ENCODE data around the gene CST6.

Gene CST6

GRCh38 chr11:65979261-65979759 lies 32.5 kb upstream of the CST6 start:
- ATAC-seq = no peak
- Mint-ChIP-seq H3K4me3 (no peak overlapping the region), H3K4me1 (peaks cover 13% of the 10 kb centered on the region), H3K27ac (no peak overlapping the region), H3K36me3 (peaks cover 56% of the 10 kb centered on the region), H3K9me3 (no peaks in the 10 kb centered on the region)
- no peak for DNase-seq (ENCODE audit: low spot score in 2 of 2)

GRCh38 chr11:65981101-65981740 lies 30.6 kb upstream of the CST6 start:
- DNase-seq (ENCODE audit: low spot score in 2 of 2) = no peak
- Mint-ChIP-seq H3K36me3 (peaks cover 37% of the 10 kb centered on the region), H3K4me3 (no peak overlapping the region), H3K9me3 (no peaks in the 10 kb centered on the region), H3K27ac (peak overlapping the region; percentile 37), H3K4me1 (peaks cover 3% of the 10 kb centered on the region)
- no peak for ATAC-seq

- H3K4me1 Mint-ChIP-seq = no peaks in the 10 kb centered on the region
- peaks cover 27% of the 10 kb centered on the region for H3K36me3 Mint-ChIP-seq
- ATAC-seq (peak; percentile 20), DNase-seq (ENCODE audit: low spot score in 2 of 2) (no peak)
- H3K4me3 Mint-ChIP-seq = no peak overlapping the region
- H3K9me3 Mint-ChIP-seq = no peaks in the 10 kb centered on the region
- no peak overlapping the region for H3K27ac Mint-ChIP-seq
Measured at GRCh38 chr11:65981972-65982823, 29.6 kb upstream of the CST6 start.

GRCh38 chr11:65982824-65983588 lies 28.8 kb upstream of the CST6 start:
- H3K9me3 Mint-ChIP-seq = no peaks in the 10 kb centered on the region
- no peak for DNase-seq (ENCODE audit: low spot score in 2 of 2)
- ATAC-seq = no peak
- no peak overlapping the region for H3K27ac Mint-ChIP-seq
- H3K4me3 Mint-ChIP-seq = no peak overlapping the region
- H3K4me1 Mint-ChIP-seq = no peaks in the 10 kb centered on the region
- peaks cover 25% of the 10 kb centered on the region for H3K36me3 Mint-ChIP-seq

GRCh38 chr11:65983589-65983987 lies 28.2 kb upstream of the CST6 start:
- H3K4me3 Mint-ChIP-seq = no peak overlapping the region

GRCh38 chr11:65987336-65987735 lies 24.5 kb upstream of the CST6 start:
- H3K36me3 Mint-ChIP-seq = peaks cover 10% of the 10 kb centered on the region
- no peak for ATAC-seq
- no peak for DNase-seq (ENCODE audit: low spot score in 2 of 2)
- H3K4me1 Mint-ChIP-seq = peaks cover 6% of the 10 kb centered on the region
- no peak overlapping the region for H3K27ac Mint-ChIP-seq
- no peak overlapping the region for H3K4me3 Mint-ChIP-seq
- H3K9me3 Mint-ChIP-seq = no peaks in the 10 kb centered on the region

More at GRCh38 chr11:65983589-65983987, 28.2 kb upstream of the CST6 start:
- Mint-ChIP-seq H3K4me1 (no peaks in the 10 kb centered on the region), H3K9me3 (no peaks in the 10 kb centered on the region), H3K36me3 (peaks cover 20% of the 10 kb centered on the region), H3K27ac (no peak overlapping the region)
- ATAC-seq (no peak), DNase-seq (ENCODE audit: low spot score in 2 of 2) (no peak)

- ATAC-seq (peak; percentile 99), DNase-seq (ENCODE audit: low spot score in 2 of 2) (peak; percentile 85 to 94)
- Mint-ChIP-seq H3K4me3 (no peak overlapping the region), H3K9me3 (no peaks in the 10 kb centered on the region), H3K4me1 (peaks cover 6% of the 10 kb centered on the region), H3K27ac (no peak overlapping the region), H3K36me3 (peaks cover 10% of the 10 kb centered on the region)
Measured at GRCh38 chr11:65988791-65989592, 22.8 kb upstream of the CST6 start.

- peaks cover 6% of the 10 kb centered on the region for H3K4me1 Mint-ChIP-seq
- no peak overlapping the region for H3K27ac Mint-ChIP-seq
- no peak overlapping the region for H3K4me3 Mint-ChIP-seq
- peaks cover 35% of the 10 kb centered on the region for H3K36me3 Mint-ChIP-seq
- ATAC-seq (no peak), DNase-seq (ENCODE audit: low spot score in 2 of 2) (no peak)
- H3K9me3 Mint-ChIP-seq = no peaks in the 10 kb centered on the region
Measured at GRCh38 chr11:65992056-65992455, 19.8 kb upstream of the CST6 start.

GRCh38 chr11:65997286-65997685 lies 14.5 kb upstream of the CST6 start:
- ATAC-seq = no peak
- Mint-ChIP-seq H3K4me3 (no peak overlapping the region), H3K27ac (no peak overlapping the region), H3K4me1 (peaks cover 23% of the 10 kb centered on the region), H3K36me3 (peaks cover 68% of the 10 kb centered on the region), H3K9me3 (no peaks in the 10 kb centered on the region)
- DNase-seq (ENCODE audit: low spot score in 2 of 2) = no peak

GRCh38 chr11:66001942-66002647 lies 9.7 kb upstream of the CST6 start, which contains the start of the genes BANF1 and EIF1AD:
TSS of gene BANF1 (plus strand) at chr11:66002503. CDS start at chr11:66003251, 748 bp downstream.
TSS of gene EIF1AD (minus strand) at chr11:66002157. CDS start at chr11:66000389, 1,768 bp downstream.
- peaks cover 85% of the 10 kb centered on the region for H3K36me3 Mint-ChIP-seq
- peak within 1 kb of the TSS; percentile 99 for H3K4me3 Mint-ChIP-seq
- DNase-seq (ENCODE audit: low spot score in 2 of 2) (peak; percentile 90 to 98), ATAC-seq (peak; percentile 92)
- H3K9me3 Mint-ChIP-seq = no peaks in the 10 kb centered on the region
- H3K27ac Mint-ChIP-seq = peak within 1 kb of the TSS; percentile 96
- peaks cover 31% of the 10 kb centered on the region for H3K4me1 Mint-ChIP-seq

- peak overlapping the region; percentile 99 for H3K4me3 Mint-ChIP-seq
- H3K4me1 Mint-ChIP-seq = peaks cover 31% of the 10 kb centered on the region
- H3K27ac Mint-ChIP-seq = peak overlapping the region; percentile 96
- peaks cover 78% of the 10 kb centered on the region for H3K36me3 Mint-ChIP-seq
- ATAC-seq (peak; percentile 81), DNase-seq (ENCODE audit: low spot score in 2 of 2) (no peak)
- no peaks in the 10 kb centered on the region for H3K9me3 Mint-ChIP-seq
Measured at GRCh38 chr11:66002648-66003225, 9.1 kb upstream of the CST6 start.

GRCh38 chr11:66003291-66003690 lies 8.5 kb upstream of the CST6 start:
- DNase-seq (ENCODE audit: low spot score in 2 of 2) = no peak
- peaks cover 28% of the 10 kb centered on the region for H3K4me1 Mint-ChIP-seq
- peak overlapping the region; percentile 96 for H3K27ac Mint-ChIP-seq
- H3K36me3 Mint-ChIP-seq = peaks cover 73% of the 10 kb centered on the region
- no peaks in the 10 kb centered on the region for H3K9me3 Mint-ChIP-seq
- ATAC-seq = no peak
- peak overlapping the region; percentile 99 for H3K4me3 Mint-ChIP-seq

- Mint-ChIP-seq H3K36me3 (peaks cover 64% of the 10 kb centered on the region), H3K4me3 (peak overlapping the region; percentile 99), H3K27ac (peak overlapping the region; percentile 43), H3K9me3 (no peaks in the 10 kb centered on the region), H3K4me1 (peaks cover 22% of the 10 kb centered on the region)
- ATAC-seq (no peak), DNase-seq (ENCODE audit: low spot score in 2 of 2) (no peak)
Measured at GRCh38 chr11:66004186-66004585, 7.6 kb upstream of the CST6 start.

Data from stimulated activated effector memory CD8-positive, alpha-beta T cell treated with anti-CD3 and anti-CD28 coated beads, Interleukin-12 subunit alpha, Interleukin-12 subunit beta, amount 100 ng/mL, for 72 hours (primary cell).